HG02970 (cell line): ENCODE measurements around the gene SHC3.

ENCODE experiments used
- ATAC-seq: cut with Tn5 transposase; IDR thresholded peaks from one replicate; pipeline ENCODE4 v1.9.1; 2021; ENCODE audit warnings: mild to moderate bottlenecking, moderate library complexity, moderate number of reproducible peaks; ENCODE audit not compliant: unreplicated experiment, low FRiP score

SHC3 gene

DNA sequence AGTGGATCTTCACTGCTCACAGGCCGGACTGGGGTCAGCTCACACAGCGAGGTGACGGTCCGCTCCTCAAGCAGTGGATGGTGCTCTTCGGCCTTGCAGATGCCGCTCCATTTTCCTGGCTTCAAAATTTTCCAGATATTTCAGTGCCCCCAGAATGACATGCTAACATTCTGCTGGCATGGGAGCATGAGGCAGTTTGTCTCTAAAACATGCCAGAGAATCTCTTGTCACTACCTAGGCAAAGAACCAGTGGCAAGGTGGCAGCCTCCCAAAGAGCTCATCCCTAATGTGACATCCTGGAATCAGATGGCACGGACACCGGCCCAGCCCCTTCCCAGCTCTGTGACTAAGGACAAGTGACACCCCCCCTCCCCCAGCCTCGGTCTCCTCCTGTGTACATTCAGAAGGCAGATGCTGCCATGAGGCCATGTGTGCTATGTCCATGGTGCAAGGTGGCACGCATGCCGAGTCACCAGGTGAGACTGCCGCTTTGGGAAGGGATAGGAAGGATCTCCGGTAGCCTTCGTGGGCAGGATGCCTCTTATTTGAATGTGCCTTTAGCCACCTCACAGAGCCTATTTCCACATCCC lies 184.7 kb downstream of the SHC3 start:
- no peak for ATAC-seq

DNA sequence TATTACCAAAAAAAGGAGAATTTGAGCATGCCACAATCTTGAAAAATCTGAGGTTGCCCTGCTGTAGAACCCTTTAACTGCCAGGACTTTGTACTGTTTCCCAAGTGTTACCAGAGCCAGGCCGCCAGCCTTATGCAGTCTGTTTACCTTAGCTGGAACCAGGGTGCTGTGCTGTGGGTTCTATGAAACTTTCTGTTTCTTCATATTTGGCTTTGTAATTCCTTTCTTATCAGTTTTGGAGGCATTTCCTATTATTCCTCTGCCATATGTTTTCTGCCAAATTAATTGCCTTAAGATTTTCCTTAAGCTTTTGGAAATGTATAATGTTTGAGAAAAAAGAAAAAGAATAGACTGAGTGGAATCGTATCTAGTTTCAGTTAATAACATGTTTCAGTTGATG lies 185.3 kb downstream of the SHC3 start:
- ATAC-seq, result no peak

DNA sequence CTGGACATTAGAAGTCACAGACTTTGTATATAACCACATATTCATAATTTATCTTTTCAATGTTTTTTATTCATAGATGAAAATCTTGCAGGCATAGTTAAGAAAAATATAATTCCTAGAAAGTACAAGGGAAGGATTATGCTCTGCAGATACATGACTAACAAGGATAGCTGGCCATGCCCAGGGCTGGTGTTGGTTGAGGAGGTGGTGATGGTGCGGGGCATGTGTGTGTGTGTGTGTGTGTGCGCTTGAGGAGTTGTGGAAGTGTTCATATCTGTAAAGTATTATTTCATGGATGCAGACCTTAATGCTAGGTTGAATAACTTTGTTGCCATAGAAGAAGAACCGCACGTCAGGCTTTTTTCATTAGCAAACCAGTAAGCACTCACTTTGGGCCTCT lies 186.1 kb downstream of the SHC3 start:
- no peak for ATAC-seq

DNA sequence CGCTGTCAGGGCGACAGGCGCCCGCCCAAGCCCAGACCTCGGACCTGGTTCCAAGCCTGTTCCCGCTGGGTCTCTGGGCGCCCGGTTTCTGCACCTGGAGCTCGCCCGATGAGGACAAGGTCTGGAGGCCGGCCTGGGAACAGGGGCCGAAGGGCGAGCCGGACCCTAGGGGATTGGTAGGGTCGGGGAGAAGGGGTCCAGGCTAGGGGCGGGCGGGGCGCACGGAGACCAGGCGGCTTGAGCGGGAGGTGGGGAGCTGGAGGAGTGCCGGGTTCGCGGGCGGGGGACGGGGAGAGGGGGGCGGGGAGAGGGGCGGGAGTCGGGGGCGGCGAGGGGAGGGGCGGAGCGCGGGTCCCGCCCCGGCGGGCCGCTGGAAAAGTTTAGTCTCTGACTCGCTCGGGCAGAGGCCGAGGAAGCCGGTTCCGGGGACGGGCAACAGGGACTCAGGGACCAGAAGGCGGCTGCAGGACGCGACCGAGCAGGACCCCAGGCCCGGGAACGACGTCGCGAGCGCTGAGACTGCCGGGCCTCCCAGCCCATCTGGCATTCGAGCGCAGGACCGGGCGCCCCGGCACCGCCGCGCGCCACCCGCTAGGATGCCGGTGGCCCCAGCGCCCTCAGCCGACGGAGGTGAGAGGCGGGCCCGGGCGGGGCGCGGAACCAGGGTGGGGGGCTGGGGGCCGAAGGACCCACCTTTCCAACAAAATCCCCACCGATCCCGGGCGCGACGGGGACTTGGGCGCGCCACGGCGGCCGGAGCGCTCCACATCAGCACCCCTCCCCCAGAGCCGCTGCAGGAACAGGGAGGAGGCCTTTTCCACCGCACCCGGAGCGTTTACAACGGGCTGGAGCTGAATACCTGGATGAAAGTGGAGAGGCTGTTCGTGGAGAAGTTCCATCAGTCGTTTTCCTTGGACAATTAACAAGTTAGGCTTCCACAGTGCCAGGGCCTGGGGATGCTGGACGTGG lies 187.3 kb downstream of the SHC3 start, which contains the start of gene S1PR3:
S1PR3 (plus strand) TSS at position 403 of the 969 bp plus-strand sequence. CDS start 9,733 bp downstream, outside the sequence.
- ATAC-seq, result no peak

DNA sequence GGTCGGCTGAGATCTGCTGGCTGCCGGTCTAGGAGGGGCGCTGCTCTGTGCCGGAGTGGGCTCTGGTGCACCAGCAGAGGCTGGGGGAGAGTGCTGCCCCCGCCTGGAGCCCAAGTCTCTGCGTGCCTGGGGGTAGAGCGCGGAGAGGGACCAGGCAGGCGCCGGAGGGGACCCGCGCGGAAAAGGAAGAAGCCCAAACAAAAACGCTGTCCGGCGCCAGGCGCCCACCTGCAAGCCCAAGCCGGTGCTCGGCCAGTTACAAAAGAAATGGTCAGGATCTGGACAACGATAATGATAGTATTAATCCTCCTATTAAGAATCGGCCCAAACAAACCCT lies 187.9 kb downstream of the SHC3 start:
- no peak for ATAC-seq

DNA sequence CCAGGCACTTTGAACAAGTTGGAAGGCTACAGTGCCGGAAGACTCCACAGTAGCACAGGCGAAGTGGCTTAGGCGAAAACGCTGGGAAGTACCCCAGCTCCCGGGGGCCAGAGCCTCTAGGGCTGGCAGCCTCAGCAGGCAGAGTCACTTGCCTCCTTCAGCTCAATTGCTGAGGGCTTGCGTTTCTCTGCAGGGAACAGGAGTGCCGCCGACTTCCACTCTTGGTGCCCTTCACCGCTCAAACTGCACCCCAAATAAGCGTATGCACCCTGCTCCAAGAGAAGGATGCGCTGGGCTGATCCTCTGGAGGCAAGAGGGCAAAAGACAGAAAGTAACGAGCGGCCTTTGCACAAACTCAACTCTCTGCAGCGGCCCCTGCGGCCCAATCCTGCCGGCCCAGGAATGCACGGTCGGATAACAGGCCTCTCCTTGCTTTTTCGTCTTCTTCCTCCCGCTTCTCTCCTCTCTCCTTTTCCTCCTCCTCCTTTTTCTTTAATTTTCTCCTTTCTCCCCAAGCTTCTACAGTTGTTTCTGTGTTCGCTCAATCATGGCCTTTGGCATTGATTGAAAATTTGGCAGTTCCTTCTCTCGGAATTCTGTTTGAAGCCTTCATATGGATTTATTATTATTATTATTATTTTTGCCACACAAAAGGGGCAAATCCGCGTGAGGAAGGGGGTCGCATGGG lies 188.4 kb downstream of the SHC3 start:
- no peak for ATAC-seq

DNA sequence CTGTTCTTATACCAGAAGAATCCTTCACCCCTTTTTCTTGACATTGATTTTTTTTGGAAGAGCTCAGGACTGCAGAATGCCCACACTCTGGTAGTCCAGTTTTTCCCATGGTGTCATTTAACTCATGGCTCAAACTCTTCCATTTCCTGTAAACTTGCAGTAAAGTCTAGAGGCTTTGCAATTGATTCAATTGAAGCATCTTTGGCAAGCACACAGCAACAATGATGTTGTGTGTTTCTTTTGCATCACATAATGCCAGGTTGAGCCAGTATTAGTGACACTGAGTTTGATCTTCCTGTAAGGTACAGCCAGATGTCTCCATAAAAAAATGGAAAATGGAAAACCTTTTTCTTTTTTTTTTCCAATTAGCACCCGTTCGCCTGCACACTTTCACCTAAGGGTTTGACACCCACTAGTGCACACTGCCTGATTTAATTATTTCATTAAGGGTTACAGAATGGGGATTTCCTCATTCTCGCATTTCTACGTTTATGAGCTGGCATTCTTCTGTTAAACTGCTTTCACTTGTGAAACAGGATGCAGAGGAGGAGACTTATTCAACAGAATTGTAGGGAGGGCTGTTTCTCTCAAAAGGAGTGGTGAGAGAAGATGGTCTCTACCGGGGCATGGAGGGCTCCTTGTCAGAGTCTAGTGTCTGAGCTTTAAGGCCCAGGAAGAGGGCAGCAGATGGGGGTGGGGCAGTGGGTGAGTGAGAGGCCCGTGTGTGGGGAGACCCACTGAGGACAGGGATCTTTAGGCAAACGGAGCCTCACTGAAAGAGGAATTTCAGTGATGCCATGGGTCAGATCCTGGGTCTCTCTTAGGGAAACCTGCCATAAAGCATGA lies 189.6 kb downstream of the SHC3 start:
- no peak for ATAC-seq

DNA sequence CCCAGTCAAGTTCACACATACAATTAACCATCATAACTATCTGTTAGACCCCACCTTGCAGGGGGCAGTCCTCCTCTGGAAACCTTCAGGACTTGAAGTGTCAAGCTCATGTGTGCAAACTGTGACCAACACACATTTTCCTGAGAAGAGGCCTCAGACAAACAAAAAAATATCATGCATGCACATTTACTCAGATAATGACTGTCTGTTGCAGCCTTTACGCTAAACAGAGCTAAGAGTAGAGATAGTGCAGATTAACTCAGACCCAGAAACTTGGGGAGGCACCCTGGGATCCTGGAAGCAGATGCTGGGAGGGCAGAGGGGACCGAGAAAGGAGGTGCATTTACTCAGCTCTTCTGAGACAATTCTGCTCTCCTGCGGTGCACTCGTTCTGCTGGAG lies 191.0 kb downstream of the SHC3 start:
- no peak for ATAC-seq

DNA sequence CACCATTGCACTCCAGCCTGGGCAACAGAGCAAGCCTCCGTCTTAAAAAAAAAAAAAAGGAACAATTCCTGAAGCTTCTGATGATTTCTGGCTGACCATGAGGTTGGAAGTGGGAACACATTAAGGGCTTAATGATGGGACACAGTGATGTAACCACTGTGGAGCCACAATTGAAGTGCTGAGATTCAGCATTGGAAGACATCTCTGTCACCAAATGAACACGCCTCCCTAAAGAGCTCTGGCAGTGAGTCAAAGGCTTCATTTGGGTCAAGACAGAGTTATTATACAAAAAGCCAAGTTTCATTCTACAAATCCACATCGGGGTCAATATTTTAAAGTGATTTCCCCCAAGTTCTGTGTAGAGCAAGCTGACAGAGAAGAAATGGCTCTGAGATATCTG lies 191.8 kb downstream of the SHC3 start:
- ATAC-seq, result no peak

DNA sequence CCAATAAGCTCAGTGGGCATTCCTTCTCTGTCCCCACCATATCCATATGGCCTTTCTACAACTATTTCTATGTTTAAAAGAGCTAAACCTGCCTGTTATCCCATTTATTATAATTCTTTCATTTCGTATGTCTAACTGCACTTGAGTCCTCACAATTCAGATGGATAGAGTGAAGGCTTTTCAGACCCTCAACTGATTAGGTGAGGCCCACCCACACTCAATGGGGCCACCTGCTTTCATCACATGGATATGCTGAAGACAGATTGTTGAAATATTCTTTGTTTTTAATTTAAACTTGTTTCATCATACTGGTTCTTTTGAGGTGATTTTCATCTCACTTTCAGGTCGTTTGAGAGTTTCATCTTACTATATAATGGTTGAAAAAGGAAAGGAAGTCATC lies 193.0 kb downstream of the SHC3 start:
- ATAC-seq, result no peak

DNA sequence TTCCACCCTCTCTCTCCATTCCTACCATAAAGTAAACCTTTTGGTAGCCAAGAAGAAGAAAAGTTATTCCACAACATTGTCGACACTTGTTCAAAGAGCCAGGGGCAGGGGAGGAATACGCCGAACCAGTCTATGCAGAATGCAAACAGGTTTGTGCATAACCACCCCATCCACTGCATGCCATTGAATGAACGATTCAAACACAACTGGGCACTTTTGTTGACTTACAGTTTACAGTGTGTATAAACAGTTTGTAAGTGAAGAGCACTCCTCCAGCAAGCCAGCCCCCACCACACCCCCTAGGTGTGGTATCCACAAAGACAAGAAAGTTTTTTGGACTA lies 194.1 kb downstream of the SHC3 start:
- no peak for ATAC-seq

DNA sequence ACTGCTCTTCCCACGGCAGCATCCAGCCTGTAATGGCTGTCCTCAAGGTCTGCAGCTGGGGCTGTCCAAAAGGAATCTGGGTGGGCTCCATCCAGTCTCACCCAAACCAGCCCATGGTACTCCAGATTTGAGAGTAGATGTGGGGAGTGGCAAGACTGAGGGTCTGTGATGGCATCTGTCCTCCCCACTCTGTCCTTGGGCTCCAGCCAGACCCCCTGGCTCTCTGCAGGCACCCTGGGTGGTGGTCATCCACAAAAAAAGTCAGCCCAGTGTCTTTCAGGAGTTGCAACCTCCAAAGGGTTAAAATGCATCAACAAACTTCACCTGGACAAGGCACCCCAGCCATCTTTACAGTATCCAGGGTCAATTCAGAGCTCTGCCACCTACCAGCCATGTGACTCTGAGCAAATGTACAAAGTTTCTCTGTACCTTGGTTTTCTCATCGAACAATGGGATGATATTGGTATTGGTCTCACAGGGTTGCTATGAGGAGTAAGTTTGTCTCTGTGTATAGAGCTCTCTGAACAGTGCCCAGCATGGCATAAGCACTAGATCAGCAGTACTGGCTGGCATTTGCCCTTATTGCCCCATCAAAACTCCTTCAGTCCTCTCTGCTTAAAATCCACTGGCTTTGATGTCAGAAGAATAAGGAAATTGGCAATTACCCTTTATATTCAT lies 194.6 kb downstream of the SHC3 start:
- ATAC-seq, result no peak

DNA sequence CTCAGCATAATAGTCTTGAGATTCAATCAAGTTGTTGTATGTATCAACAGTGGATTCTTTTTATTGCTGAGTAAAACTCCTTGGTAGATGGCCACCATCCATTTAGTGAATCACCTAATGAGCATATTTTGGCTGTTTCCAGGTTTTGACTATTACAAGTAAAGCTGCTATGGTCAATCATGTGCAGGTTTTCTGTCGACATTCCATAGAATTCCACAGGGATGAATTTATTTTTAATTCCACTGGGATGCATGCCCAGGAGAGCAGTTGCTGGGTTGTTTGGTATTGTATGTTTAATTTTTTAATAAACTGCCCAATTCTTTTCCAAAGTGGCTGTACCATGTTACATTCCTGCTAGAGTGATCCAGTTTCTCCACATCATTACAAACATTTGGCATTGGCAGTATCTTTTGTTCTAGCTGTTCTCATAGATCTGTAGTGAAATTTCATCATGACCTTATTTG lies 197.8 kb downstream of the SHC3 start:
- no peak for ATAC-seq

DNA sequence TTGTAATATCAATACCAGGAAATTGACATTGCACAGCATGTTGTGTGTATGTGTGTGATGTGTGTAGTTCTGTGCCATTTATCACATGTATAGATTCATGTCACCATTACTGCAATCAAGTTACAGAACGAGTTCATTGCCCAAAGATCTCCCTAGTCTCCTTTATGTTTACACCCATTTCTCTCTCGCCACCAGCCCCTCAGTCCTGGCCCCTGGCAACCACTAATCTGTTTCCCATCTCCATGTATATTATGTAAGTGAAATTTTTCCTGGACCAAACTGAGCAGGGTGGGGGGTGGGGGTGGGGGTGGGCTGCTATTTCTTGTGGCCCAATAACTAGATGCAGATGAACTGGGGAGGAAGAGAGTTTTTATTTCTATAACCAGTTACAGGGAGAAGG lies 198.8 kb downstream of the SHC3 start:
- ATAC-seq, result no peak

DNA sequence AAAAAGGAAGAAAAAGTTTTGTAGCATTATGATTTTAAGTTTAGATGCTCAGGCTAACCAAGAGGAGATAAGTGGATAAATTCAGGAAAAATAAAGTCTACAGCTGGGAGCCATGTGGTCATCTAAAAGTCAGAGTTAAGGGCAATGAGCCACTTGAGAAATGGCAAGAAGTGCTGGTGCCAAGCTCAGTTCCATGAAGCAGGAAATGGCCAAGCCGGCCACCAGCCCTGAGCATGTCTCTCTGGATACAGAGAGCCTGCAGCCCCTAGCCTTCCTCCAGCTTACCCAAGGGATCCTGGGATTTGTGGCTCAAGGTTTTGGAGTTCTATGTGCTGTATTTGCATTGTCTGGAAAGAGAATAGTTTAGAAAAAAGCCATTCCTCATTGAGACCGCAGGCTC lies 199.6 kb downstream of the SHC3 start:
- ATAC-seq, result no peak

DNA sequence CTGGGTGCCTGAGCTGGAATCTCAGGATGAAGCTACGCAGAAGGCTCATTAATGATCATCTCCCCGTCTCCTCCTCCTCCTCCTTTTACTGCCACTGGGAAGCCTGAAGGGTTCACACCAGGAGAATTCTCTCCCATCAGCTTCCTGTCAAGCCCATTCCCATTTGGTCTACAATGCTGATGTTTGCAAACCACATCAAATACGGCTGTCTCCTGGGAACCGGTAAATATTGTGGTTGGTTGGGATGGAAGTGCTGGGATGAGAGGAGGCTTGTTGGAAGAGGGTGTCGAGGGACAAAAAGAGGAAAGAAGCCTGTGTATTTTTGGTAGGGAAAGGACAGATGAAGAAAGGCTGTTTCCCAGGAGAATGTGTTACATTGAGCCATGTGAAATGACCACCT lies 200.6 kb downstream of the SHC3 start:
- ATAC-seq, result no peak

DNA sequence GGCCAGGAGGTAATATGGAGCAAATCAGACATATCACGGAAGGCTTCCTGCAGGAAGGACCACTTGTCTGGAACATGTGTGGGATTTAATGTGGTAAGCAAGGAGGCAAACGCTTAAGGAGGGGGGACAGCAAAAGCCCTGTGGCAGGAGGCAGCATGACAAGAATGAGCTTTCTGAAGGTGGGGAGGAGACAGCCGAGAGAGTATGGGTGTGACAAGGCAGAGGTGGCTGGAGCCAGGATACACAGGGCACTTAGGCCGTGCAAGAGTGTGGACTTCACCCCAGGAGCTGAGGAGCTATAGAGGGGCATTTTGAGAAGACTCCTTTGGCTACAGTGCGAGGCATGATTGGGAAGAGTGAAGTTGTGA lies 201.7 kb downstream of the SHC3 start:
- ATAC-seq, result no peak

DNA sequence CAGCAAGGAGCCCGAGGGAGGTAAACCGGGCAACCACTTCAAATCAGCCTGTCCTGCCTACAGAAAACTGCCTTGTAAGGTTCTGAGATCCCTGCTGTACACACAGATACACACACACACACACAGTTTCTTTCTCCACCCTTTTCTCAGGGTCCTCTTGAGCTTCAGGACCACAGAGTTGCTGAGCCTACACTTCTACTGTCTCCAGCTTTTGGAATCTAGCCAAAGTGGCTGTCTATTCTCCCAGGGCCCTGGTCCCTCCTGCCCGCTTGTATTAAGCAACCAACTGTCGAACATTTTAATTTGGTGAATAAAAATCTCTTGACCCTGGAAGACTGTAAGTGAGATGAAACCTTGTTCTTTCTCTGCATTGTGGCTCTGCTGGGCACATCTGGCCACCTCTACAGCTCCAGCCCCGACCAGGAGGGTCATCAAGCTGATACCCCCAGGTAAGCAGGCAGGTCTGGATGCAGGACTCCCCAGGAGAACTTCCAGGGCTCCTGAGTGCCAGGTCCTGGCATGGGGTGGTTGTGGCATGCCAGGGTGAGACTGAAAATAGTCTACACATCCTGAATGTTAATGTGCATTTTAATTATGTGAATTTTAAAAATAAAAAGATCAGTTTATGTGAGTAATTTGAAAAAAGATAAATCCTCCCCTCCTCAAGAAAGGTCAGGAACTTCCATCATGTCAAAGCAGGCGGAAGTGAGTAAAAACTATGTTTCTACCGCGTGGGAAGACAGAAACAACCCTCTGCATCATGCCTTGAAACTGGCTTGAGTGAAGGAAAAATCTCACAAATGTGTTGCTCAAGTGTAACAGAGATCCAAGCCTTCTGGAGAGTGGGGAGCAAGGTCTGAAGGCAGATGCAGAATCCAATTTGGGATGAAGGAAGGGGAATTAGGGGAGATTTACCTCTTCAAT lies 202.4 kb downstream of the SHC3 start:
- ATAC-seq, result no peak

DNA sequence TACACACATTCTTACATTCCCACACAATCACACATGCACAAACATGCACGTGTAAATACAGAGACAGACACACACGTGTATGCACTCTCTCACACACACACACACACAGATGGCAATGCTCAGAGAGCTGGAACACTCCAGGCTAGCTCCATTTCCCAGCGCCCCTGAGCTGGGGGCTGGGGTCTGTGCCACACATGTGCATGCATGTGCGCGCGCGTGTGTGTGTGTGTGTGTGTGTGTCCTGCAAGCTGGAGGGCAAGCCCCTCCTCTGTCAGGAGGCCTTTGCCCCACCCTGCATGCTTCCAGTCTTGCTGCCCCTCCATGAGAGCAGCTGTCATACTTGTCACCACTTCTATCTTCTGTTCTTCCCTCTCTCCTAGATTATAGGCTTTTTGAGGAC lies 204.0 kb downstream of the SHC3 start:
- no peak for ATAC-seq
